Bone marrow (tissue), 2 donors: ENCODE measurements around the gene HSD11B1L.
"Not testable (repeated sequence)": the region's sequence is repeated elsewhere in the genome, so short reads cannot be mapped to it uniquely, and the experiment has no call there.

Source experiments
- DNase-seq, 2 donors: peaks; one replicate each; lab custom pipeline; 2025; lab: John Stamatoyannopoulos, UW

The HSD11B1L gene

DNA sequence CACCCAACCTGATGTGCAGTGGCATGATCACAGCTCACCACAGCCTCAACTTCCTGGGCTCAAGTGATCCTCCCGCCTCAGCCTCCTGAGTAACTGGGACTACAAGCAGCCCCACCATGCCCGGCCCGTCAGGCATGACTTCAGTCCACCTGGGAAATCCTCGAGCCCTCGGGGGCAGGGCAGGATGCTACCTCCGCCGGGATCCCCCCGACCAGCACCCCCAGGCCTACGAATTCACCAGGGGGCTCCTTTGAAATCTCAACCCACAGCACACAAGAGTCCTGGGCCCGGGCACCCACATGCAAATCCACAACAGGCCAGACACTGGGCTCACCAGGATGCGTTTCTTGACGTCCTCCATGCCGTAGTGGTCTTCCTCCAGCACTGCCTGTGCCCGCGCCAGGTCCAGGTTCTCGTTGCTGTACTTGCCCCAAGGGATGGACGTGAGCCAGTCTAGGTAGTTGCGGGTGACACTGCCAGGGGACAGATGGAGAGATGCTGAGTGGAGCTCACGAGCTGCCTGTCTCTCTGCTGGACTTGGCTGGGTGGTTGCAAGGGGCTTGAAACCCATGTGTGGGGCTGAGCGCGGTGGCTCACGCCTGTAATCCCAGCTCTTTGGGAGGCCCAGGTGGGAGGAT lies 19.7 kb downstream of the HSD11B1L start:
- DNase-seq, result no peak

DNA sequence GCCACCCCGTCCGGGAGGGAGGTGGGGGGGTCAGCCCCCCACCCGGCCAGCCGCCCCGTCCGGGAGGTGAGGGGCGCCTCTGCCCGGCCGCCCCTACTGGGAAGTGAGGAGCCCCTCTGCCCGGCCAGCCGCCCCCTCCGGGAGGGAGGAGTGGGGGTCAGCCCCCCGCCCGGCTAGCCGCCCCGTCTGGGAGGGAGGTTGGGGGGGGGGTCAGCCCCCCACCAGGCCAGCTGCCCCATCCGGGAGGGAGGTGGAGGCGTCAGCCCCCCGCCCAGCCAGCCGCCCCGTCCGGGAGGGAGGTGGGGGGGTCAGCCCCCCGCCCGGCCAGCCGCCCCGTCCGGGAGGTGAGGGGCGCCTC lies 21.2 kb downstream of the HSD11B1L start:
- not testable (repeated sequence) for DNase-seq

DNA sequence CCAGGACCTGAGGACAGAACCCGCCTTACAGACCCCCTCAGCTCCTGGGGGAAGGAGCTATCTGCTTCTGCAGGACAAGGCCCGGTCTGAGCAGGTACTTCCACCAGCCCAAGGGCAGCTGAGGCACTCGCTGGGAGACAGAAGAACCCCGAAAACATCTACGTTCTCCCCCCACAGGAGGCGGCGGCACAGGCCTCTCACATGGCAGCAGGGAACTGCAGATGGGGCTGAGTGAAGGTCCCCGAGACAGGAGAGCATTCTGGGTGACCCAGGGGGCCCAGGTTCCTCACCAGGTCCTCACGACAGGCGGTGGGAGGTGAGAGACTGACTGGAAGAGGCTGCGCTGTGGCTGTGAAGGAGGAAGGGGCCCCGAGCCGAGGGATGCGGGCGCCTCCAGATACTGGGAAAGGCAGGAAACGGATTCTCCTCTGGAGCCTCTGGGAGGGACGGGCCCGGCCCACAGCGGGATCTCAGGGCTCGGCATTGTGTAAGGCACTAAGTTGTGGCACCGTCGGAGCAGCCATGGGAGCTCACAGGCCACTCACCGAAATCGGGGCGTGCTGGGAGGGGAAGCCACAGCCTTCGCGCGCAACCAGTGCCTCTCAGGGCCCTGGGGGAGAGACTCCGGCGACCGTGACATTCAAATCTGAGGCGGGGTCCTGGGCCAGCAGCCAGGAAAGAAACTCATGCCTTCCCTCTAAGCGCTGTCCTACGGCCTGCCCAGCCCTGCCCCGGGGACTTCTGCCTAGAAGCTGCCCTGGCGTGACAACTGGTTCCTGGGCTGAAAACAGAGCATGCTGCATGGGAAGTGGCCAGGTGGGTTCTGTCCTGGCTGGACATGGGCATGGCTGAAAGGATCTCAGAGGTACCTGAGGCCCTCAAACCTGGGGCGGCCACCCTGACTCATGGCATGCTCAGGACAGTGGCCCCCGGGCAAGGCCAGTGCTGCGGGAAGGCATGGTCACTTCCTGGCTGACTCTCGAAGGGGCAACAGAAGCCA lies 23.3 kb downstream of the HSD11B1L start:
- DNase-seq, result no peak

DNA sequence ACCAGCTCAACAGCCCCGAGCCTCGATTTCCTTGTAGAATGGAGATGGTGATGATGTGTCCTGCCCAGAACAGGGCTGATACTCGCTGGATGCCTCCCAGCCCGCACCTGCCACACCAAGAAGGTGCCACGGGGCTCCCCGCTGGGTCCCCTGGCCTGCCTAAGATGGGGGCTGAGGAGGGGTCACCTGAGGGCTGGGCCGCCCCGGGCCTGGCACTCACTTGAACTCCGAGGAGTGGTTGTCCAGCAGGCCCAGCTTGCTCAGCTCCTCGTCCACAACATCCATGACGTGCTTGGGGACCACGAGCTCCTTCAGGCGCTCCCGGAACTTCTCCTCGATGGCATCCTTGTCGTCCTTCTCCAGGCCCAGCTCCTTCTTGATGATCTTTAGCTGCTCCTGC lies 24.7 kb downstream of the HSD11B1L start:
- no peak for DNase-seq

DNA sequence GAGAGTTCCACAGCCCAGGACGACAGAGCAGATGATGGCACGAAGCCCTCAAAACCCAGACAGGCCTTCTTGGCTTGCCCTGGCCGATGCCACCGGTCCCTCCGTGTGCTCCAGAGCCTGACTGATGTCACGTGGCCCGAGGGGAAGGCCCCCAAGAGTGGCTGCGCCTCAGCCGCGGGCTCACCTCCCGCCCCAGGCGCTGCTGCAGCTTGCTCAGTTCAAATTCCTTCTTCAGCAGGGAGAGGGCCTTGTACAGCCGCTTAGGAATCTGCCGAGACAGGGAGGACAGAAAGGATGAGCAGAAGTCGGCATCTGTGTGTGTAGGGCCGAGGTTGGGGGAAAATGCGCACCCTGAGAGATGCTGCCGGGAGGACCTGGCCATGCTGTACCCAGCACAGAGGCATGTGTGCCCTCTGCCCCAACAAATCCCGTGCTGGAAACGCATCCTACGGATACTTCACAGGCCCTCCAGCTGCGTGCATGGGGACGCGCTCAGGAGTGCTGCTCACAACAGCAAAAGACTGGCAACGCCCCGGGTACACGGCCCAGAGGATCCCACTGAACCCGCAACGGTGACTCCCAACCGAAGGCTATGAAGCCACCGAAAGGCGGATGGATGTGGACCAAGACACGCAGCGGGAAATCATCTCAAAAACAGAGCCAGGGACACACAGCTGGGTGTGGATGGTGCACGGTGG lies 26.2 kb downstream of the HSD11B1L start:
- DNase-seq, result no peak

DNA sequence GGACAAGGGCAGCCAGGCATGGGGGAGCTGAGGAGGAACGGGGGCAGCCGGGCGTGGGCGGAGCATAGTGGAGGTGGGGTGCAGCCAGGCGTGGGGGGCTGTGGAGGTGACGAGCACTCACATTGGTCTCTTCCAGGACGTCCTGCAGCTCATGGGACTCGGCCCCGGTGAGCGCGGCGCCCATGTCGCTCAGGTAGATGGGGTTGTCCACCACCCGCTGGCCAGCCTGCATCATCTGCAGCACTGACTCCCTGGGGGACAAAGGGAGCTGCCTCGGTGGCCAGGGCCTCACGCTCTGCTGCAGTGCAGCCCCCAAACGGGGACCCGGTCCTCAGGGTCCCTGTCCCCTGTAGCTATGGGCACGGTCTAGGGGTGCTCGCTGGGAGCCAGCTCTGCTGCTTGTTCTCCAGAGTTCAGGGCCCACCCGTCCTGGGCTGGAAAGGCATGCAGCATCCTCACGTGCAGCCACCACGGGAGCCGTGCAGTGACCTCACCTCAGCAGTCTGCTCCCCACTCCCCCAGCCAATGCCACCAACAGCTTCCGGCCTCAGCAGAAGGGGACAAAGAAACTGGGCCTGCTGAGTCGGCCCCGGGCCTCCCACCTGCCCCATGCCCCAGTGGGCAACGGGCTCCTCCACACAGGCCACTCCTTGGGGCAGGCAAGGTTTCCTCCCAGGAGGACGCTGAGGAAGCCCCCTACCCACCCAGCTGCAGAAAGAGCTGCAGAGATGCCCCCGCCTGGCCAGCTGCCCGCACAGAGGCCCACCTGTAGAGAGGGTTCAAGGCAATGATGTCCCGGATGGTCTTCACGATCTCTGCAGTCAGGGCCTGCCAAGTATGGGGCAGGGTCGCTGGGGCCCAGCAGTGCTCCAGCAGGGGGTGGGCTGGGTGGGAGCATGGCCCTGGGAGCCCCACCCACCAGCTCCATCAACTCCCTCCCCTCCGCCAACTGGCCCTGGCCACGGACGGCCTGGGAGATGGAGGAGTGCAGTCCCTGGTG lies 27.0 kb downstream of the HSD11B1L start:
- no peak for DNase-seq

DNA sequence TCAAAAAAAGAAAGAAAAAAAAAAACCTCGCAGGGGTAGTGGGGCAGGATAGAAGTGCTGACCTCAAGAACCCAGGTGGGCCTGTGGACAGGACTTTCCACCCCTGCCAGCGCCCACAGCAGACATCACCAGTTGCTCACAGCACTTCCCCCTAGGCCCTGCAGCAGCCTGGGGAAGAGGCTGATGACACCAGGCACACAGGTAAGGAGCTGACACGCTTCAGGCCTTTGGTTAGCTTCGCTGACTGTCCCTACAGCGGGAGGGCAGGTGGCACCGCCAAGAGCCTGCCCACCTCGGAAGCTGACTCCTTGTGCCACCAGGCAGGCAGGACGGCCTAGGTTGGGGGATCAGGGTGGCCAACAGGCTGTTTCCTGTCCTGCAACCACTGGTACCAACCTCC lies 30.2 kb downstream of the HSD11B1L start:
- DNase-seq, result no peak

DNA sequence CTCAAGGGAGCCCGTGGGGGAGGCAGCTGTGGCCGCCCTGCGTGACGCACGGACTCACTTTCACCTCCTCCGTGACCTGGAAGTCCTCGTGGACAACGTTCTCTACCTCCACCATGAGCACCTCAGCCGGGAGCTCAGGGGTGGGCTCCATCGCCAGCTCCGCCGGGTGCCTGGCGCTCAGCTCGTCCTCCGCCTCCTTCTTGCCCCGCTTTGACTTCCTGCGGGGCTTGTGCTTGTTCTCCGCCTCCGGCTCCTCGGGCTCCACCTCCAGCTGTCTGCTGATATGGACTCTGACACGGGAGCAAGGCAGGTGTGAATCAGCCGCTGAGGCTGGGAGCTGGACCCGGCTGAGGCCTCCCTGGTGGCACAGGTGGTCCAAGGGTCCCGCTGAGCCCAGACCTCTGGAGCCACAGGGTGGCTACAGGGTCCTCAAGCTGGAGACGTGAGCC lies 30.9 kb downstream of the HSD11B1L start:
- DNase-seq, result no peak

DNA sequence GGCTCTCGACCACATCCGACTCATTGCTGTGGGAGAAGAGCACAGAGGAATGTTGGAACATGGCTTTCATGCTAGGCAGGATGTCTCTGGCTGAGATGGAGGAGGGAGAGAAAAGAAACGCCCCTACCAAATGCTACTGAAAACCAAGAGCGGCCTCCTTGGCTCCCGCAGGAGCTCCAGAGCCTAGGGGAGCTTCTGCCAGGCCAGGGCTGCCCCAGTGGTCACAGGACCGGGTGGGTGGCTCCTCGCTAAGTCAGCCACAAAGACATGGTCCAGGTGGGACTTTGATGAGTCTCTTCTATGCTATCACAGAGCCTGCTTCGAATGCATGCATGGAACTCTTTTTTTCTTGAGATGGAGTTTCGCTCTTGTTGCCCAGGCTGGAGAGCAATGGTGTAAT lies 32.4 kb downstream of the HSD11B1L start:
- DNase-seq, result no peak

DNA sequence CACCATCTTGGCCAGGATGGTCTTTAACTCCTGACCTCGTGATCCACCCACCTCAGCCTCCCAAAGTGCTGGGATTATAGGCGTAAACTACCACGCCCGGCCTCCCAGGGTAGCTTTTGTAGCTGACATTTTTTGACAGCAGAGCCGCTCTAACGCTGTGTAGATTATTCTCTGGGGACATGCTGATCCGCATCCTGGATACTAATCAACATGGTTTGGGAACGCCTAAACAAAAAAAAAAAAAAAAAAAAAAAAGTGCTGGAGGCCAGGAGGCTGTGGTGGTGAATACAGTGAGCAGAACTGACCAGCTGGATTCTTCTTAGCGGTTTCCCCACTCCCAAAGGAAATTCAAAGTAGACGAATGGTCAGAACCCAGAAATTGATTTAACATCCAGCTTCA lies 34.0 kb downstream of the HSD11B1L start:
- no peak for DNase-seq

DNA sequence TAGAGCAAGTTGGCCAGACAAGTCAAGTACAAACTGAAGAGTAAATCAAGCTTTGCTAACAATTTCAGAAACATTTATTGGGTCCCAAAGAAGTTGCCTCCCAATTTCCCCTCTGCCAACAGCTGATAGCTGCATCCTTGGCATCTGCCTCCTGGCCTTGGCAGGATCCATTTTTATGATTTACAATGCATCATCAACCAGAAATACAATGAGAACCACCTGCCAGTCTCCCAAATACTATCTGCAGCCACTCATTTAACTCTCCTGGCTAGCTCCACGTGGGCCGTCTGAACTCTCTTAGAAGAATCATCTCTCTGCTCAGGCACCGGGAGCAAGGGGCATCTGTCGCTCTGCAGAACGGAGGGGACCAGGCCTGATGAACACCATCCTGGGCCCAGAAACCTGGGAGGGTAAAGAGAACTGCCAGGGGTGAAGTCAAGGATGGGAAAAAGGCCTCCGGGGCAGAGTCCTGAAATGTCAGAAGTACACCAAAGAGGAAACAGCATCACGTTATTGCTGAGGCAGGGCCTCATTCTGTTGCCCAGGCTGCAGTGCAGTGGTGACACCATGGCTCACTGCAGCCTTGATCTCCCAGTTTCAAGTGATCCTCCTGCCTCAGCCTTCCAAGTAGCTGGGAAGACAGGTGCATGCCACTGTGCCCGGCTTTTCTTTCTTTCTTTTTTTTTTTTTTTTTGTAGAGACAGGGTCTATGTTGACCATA lies 36.5 kb downstream of the HSD11B1L start:
- no peak for DNase-seq

DNA sequence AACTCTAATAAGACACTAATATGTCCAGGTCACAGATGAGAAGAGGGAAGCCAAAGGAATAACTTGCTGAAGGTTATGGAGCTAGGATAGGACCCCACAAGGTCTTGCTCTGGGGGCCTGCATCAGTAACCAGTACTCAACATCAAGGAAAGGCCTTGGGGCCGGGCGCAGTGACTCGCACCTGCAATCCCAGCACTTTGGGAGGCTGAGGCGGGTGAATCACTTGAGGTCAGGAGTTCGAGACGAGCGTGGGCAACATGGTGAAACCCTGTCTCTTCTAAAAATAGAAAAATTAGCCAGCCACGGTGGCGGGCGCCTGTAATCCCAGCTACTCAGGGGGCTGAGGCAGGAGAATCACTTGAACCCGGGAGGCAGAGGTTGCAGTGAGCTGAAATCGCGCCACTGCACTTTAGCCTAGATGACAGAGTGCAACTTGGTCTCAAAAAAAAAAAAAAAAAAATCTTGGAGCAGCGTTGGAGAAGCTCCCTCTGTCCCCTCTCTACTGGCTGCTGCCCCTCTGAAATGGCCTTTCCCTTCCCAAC lies 37.3 kb downstream of the HSD11B1L start:
- DNase-seq, result no peak

DNA sequence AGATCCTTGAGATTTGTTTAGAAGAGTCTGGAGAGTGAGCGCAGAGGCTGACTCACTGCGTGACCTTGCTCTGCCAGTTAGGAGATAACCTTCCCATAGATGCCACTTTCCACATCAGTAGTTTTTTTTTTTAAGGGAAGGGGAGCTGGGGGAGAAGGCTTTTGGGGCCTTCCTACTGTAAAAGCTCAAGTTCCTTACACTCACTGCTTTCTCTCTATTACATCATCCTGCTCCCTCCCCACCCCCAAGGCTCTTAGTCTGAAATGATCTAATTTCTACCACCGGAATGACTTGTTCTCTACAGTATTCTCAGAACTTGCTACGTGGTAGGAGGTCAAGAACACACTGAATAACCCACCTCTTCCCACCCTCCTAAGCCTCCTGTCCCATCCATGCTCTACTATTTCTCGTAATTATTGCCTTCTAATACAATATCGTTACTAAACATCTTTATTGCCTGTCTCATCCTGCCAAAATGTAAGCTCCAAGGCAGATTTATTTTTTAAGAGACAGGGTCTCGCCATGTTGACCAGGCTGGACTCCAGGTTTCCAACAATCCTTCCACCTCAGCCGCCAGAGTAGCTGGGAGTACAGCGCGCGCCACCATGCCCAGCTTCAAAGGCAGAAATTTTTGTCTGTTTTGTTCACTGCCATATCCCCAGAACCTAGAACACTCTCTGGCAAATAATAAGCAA lies 37.9 kb downstream of the HSD11B1L start:
- peak in 1 of 2 donors; percentile 1 for DNase-seq

DNA sequence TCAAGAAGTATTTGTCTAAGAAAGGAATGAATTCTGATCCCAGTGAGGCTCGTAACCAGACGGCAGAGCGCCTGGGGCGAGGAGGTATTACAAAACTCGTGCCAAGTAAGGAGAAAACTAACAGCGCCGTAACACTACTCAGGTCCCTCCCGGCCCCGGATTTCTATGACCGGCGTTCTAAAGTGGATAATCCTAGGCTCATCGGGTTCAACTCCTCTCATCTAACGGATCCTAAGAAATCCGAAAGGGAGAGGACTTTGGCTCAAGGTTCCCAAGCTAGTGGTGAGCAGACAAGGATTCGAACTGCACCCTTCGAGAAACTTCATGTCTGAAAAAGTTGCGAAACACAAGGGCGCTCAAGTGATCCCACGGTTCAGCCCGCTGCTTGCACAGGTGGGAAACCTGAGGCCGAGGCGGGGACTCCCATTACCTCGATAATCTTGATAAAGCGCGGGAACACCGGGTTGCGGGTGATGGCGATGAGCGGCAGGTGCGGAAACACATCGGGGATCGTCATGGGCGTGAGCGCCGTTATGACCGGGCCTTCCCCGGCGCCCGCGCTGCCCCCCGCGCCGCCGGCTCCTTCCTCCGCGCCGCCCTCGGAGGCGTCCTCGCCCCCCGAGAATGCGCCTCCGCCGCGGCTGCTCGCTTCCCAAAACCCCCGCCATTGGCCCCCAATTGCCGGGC lies 38.6 kb downstream of the HSD11B1L start:
- DNase-seq, result no peak

DNA sequence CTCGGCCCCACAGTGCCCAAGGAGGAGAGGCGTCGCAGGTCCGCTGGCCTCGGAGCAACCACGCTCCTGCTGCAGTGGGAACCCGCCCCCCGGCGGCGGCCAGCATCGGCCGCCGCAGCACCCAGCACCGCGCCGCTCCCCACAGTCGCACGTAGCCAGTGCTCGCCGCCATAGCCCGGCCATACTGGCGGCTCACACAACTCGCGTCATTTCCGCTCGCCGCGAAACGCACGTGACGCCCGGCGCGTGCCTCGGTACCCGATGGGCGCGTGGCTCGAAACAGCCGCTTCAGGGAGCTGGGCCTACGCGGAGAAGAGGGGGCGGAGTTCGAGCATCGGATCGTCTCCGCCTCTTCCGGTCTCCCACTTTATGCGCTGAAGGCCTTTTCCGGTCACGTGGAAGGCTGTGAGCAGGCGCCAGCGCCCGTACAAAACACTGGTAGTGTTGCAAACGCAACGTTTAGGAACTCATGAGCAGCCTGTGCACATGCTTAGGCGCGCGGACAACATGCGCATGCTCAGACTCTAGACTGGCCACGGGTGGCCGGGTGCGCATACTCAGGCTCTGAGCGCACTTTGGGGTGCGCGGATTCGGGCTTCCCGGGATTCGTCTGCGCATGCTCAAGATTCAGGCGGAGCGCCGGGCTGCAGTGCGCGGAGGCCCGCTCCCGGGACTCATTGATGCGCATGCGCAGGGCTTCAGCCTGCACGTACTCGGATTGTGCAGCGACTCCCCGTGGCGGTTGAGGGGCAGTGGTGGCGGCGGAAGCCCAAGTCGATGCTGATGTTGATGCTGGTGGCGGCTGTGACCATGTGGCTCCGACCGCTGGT lies 39.3 kb downstream of the HSD11B1L start, which contains the start of the genes CATSPERD and LONP1:
TSS of gene CATSPERD (plus strand) at position 677 of the 830 bp plus-strand sequence. CDS start at position 778, 101 bp downstream.
TSS of gene LONP1 (minus strand) at position 186 of the 830 bp plus-strand sequence. CDS start at position 172, 14 bp downstream.
- peak; percentile 98 to 100 for DNase-seq

DNA sequence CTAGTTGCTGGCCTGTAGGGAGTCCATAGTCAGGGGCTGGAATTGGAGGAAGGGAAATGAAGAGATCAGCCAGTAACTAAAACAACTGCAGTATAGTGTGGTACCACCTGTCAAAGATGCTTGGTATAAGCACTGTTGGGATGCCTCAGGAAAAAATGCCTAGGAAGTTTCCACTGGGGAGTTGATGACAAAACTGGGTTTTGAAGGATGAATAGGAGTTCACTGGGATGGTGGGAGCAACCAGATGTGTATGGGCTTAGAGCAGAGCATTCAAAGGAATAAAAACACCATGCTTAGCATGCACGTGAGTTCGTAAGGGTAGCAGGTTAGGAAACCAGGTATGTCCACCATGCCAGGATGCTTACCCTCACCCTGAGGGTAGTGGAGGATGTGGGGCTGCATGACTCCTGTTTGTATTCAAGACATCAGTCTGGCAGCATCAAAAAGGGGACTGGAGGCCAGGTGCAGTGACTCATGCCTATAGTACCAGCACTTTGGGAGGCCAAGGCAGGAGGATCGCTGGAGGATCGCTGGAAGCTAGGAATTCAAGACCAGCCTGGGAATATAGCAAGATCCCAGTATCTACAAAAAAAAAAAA lies 46.7 kb downstream of the HSD11B1L start:
- no peak for DNase-seq

DNA sequence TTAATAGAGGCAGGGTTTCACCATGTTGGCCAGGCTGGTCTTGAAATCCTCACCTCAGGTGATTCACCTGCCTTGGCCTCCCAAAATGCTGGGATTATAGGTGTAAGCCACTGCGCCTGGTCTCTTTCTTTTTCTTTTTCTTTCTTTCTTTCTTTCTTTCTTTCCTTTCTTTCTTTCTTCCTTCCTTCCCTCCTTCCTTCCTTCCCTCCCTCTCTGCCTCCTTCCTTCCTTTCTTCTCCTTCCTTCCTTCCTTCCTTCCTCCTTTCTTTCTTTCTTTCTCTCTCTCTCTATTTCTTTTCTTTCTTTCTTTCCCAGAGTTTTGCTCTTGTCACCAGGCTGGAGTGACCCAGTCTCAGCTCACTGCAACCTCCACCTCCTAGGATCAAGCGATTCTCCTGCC lies 52.3 kb downstream of the HSD11B1L start:
- not testable (repeated sequence) for DNase-seq
